ENCODE results near the gene PHF14.

Gene PHF14

GRCh38 chr7:11176985-11177555 is 203.4 kb downstream of the PHF14 start:
- no peak for DNase-seq

- DNase-seq: no peak
Observed at GRCh38 chr7:11177793-11178192, 204.1 kb downstream of the PHF14 start.

- no peak for DNase-seq
Observed at GRCh38 chr7:11181590-11181989, 207.9 kb downstream of the PHF14 start.

GRCh38 chr7:11182736-11183135 is 209.1 kb downstream of the PHF14 start:
- DNase-seq: no peak

- DNase-seq: no peak
Observed at GRCh38 chr7:11185179-11185815, 211.6 kb downstream of the PHF14 start.

- no peak for DNase-seq
Observed at GRCh38 chr7:11188529-11189310, 215.0 kb downstream of the PHF14 start.

- DNase-seq: no peak
Observed at GRCh38 chr7:11191081-11191480, 217.4 kb downstream of the PHF14 start.

- no peak for DNase-seq
Observed at GRCh38 chr7:11191574-11192220, 218.0 kb downstream of the PHF14 start.

- no peak for DNase-seq
Observed at GRCh38 chr7:11192506-11192905, 218.8 kb downstream of the PHF14 start.

- peak; percentile 75 for DNase-seq
Observed at GRCh38 chr7:11193131-11193867, 219.6 kb downstream of the PHF14 start.

GRCh38 chr7:11193888-11194287 is 220.2 kb downstream of the PHF14 start:
- no peak for DNase-seq

- DNase-seq: no peak
Observed at GRCh38 chr7:11194492-11194891, 220.8 kb downstream of the PHF14 start.

- DNase-seq: no peak
Observed at GRCh38 chr7:11195502-11195901, 221.8 kb downstream of the PHF14 start.

GRCh38 chr7:11196143-11196542 is 222.5 kb downstream of the PHF14 start:
- DNase-seq: no peak

- no peak for DNase-seq
Observed at GRCh38 chr7:11203224-11203623, 229.6 kb downstream of the PHF14 start.

- DNase-seq: no peak
Observed at GRCh38 chr7:11203683-11204082, 230.0 kb downstream of the PHF14 start.

- DNase-seq: no peak
Observed at GRCh38 chr7:11206177-11206899, 232.7 kb downstream of the PHF14 start.

GRCh38 chr7:11207565-11207964 is 233.9 kb downstream of the PHF14 start:
- DNase-seq: no peak

GRCh38 chr7:11208883-11209465 is 235.3 kb downstream of the PHF14 start:
- no peak for DNase-seq

GRCh38 chr7:11210374-11210773 is 236.7 kb downstream of the PHF14 start:
- no peak for DNase-seq

GRCh38 chr7:11212080-11212711 is 238.5 kb downstream of the PHF14 start:
- peak; percentile 77 for DNase-seq

All from COR-L47 (cell line).